ENCODE results near the gene WTAP.
A peak's percentile ranks its signal among the peaks of the same experiment; 100 is the strongest.
"Not testable (repeated sequence)": the region's sequence is repeated elsewhere in the genome, so short reads cannot be mapped to it uniquely, and the experiment has no call there.

The WTAP gene

GRCh38 chr6:159692303-159693127 lies 34.8 kb upstream of the WTAP start:
- peak; percentile 87 for DNase-seq

- peak; percentile 98 for DNase-seq
Measured at GRCh38 chr6:159693128-159693893, 34.0 kb upstream of the WTAP start, which contains the start of gene SOD2. TSS of gene SOD2 (minus strand) at chr6:159693241. CDS start at chr6:159693167, 74 bp downstream.

- DNase-seq: no peak
Measured at GRCh38 chr6:159693894-159694545, 33.3 kb upstream of the WTAP start.

- DNase-seq: no peak
Measured at GRCh38 chr6:159695984-159696383, 31.3 kb upstream of the WTAP start.

GRCh38 chr6:159700970-159701369 lies 26.3 kb upstream of the WTAP start:
- no peak for DNase-seq

- DNase-seq: no peak
Measured at GRCh38 chr6:159701413-159701999, 25.8 kb upstream of the WTAP start.

- DNase-seq: not testable (repeated sequence)
Measured at GRCh38 chr6:159710603-159711002, 16.7 kb upstream of the WTAP start.

- not testable (repeated sequence) for DNase-seq
Measured at GRCh38 chr6:159712389-159712788, 14.9 kb upstream of the WTAP start.

- DNase-seq: no peak
Measured at GRCh38 chr6:159713984-159714383, 13.3 kb upstream of the WTAP start.

- no peak for DNase-seq
Measured at GRCh38 chr6:159714404-159714803, 12.9 kb upstream of the WTAP start.

GRCh38 chr6:159715166-159715565 lies 12.1 kb upstream of the WTAP start:
- DNase-seq: no peak

GRCh38 chr6:159715605-159716004 lies 11.7 kb upstream of the WTAP start:
- no peak for DNase-seq

- no peak for DNase-seq
Measured at GRCh38 chr6:159716247-159717096, 10.8 kb upstream of the WTAP start.

GRCh38 chr6:159718634-159719033 lies 8.7 kb upstream of the WTAP start:
- DNase-seq: no peak

GRCh38 chr6:159719287-159719686 lies 8.0 kb upstream of the WTAP start:
- no peak for DNase-seq

- peak; percentile 19 for DNase-seq
Measured at GRCh38 chr6:159720708-159721107, 6.6 kb upstream of the WTAP start.

- DNase-seq: not testable (repeated sequence)
Measured at GRCh38 chr6:159721981-159722380, 5.3 kb upstream of the WTAP start.

- DNase-seq: no peak
Measured at GRCh38 chr6:159722655-159723054, 4.7 kb upstream of the WTAP start.

- no peak for DNase-seq
Measured at GRCh38 chr6:159723259-159723658, 4.0 kb upstream of the WTAP start.

GRCh38 chr6:159724778-159725177 lies 2.5 kb upstream of the WTAP start:
- DNase-seq: no peak

GRCh38 chr6:159725208-159725607 lies 2.1 kb upstream of the WTAP start:
- not testable (repeated sequence) for DNase-seq
